HepG2 (cell line): ENCODE data around the gene DNAJC9. TPM values are rescaled to one million over a fixed set of nuclear protein-coding genes. Genes with fewer than 3 reads are reported as not detected.
A peak's percentile ranks its signal among the peaks of the same experiment; 100 is the strongest.

Experiments
- BHLHE40 ChIP-seq: IDR thresholded peaks from 2 replicates; pipeline ENCODE4 v1.6.1; 2011; ENCODE audit warnings: low read length, improper control_type of control experiment
- FOXO1 ChIP-seq: sonication (generic); formaldehyde crosslinking; IDR thresholded peaks from 2 replicates; pipeline ENCODE4 v1.4.0; 2020; ENCODE audit warnings: missing genetic modification reagents
- GABPB1 ChIP-seq: IDR thresholded peaks from 2 replicates; pipeline ENCODE4 v1.6.1; 2016; ENCODE audit warnings: mild to moderate bottlenecking, missing genetic modification reagents, moderate library complexity, missing compliant biosample characterization
- KDM5A ChIP-seq: fragments of 200-600 bp; sonication (generic); IDR thresholded peaks from 2 replicates; pipeline ENCODE4 v1.7.0; 2018; ENCODE audit warnings: antibody characterized with exemption, mild to moderate bottlenecking, low read length, borderline replicate concordance
- MAF1 ChIP-seq: sonication (generic); formaldehyde crosslinking; IDR thresholded peaks from 2 replicates; pipeline ENCODE4 v1.5.0; 2020; ENCODE audit warnings: missing genetic modification reagents, borderline replicate concordance
- MYNN ChIP-seq: sonication (generic); formaldehyde crosslinking; IDR thresholded peaks from 2 replicates; pipeline ENCODE4 v1.4.0; 2020; ENCODE audit warnings: mild to moderate bottlenecking, low read depth, missing genetic modification reagents
- SCMH1 ChIP-seq: sonication (generic); formaldehyde crosslinking; IDR thresholded peaks from 2 replicates; pipeline ENCODE4 v1.9.0; 2021; ENCODE audit warnings: missing genetic modification reagents, mild to moderate bottlenecking, borderline replicate concordance
- polyA plus RNA-seq, 8 experiments: library from polyadenylated mRNA; depleted of rRNA in 3 of 8; stranded (reverse) in 7 of 8; unstranded in 1 of 8; fragments of >200 nt; fragmentation: Illumina TruSeq in 4 of 8; extraction: Trizol in 4 of 8; gene quantifications; 2 replicates each; pipeline versions ENCODE4 v1.2.1 to v1.2.3, GENCODE V29; 2011 to 2016; ENCODE audit warnings: low read depth in 4 of 8, missing spikeins in 1 of 8, mixed read lengths in 1 of 8; ENCODE audit not compliant: insufficient read depth in 1 of 8
- total RNA-seq, 5 experiments: library from RNA; depleted of rRNA; stranded (reverse); fragments of >200 nt; fragmentation: Illumina TruSeq; extraction: Trizol; gene quantifications; 2 replicates each; pipeline ENCODE4 v1.2.3, GENCODE V29; 2016; ENCODE audit warnings: low read depth in 1 of 5
- TF ChIP-seq, protein P1 (sequence below): sonication (generic); formaldehyde crosslinking; IDR thresholded peaks from 2 replicates; pipeline ENCODE4 v1.5.0; 2020; ENCODE audit warnings: mild to moderate bottlenecking, missing genetic modification reagents, borderline replicate concordance
- TF ChIP-seq, protein P2 (sequence below): sonication (generic); formaldehyde crosslinking; IDR thresholded peaks from 2 replicates; pipeline ENCODE4 v1.4.0; 2020; ENCODE audit warnings: mild to moderate bottlenecking, missing genetic modification reagents
- TF ChIP-seq, protein P3 (sequence below): sonication (generic); formaldehyde crosslinking; conservative IDR thresholded peaks from 2 replicates; pipeline ENCODE4 v1.4.0; 2020; ENCODE audit warnings: missing genetic modification reagents
- TF ChIP-seq, protein P4 (sequence below): sonication (generic); formaldehyde crosslinking; IDR thresholded peaks from 2 replicates; pipeline ENCODE4 v1.4.0; 2020; ENCODE audit warnings: missing genetic modification reagents, borderline replicate concordance
- TF ChIP-seq, protein P5 (sequence below): sonication (generic); formaldehyde crosslinking; IDR thresholded peaks from 2 replicates; pipeline ENCODE4 v1.4.0; 2020; ENCODE audit warnings: missing genetic modification reagents

The DNAJC9 gene
- total and polyA plus RNA-seq, 2 of the 13 experiments (the other 11 are each of a cell fraction or from before 2014, with no cell fraction given), result 15.9 to 60.3 TPM

DNA sequence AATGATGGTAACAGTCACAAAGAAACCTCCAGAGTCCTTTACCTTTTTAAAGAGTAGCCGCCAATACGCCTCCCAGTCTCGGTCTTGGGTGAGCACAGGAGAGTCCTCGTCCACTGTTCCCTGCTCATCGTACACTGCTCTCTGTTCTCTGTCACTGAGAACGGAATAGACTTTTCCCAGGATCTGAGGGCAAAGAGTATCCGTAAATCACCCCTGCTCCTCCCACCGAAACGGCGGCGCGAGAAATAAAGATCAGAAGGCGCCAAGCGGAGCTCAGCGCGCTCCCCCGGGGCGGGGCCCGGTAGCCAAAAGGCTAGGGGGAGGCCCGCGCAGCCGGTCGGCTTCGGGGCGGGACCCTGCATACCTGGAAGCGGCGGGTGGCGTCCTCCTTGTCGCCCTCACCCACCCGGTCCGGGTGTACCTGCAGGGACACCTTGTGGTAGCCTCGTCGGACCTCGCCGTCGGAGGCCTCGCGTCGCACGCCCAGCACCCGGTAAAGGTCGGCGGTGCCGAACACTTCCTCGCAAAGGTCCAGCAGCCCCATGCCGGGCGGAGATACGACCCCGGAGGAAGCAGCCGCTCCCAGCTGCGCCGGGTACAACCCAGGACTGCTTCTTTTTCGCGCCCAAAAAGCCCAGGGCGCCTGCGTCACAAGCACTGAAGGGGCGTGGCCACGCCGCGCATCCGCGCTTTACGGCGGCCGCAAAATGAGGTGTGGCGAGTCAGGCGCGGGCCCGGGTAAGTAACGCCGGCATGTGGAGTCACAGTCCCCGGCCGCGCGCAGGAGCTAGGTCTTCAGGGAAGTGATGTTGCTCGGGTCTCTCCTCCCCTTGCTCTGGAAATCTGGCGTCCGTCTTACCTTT lies at the start of gene DNAJC9 (continued):
- TF ChIP-seq, protein P1, sequence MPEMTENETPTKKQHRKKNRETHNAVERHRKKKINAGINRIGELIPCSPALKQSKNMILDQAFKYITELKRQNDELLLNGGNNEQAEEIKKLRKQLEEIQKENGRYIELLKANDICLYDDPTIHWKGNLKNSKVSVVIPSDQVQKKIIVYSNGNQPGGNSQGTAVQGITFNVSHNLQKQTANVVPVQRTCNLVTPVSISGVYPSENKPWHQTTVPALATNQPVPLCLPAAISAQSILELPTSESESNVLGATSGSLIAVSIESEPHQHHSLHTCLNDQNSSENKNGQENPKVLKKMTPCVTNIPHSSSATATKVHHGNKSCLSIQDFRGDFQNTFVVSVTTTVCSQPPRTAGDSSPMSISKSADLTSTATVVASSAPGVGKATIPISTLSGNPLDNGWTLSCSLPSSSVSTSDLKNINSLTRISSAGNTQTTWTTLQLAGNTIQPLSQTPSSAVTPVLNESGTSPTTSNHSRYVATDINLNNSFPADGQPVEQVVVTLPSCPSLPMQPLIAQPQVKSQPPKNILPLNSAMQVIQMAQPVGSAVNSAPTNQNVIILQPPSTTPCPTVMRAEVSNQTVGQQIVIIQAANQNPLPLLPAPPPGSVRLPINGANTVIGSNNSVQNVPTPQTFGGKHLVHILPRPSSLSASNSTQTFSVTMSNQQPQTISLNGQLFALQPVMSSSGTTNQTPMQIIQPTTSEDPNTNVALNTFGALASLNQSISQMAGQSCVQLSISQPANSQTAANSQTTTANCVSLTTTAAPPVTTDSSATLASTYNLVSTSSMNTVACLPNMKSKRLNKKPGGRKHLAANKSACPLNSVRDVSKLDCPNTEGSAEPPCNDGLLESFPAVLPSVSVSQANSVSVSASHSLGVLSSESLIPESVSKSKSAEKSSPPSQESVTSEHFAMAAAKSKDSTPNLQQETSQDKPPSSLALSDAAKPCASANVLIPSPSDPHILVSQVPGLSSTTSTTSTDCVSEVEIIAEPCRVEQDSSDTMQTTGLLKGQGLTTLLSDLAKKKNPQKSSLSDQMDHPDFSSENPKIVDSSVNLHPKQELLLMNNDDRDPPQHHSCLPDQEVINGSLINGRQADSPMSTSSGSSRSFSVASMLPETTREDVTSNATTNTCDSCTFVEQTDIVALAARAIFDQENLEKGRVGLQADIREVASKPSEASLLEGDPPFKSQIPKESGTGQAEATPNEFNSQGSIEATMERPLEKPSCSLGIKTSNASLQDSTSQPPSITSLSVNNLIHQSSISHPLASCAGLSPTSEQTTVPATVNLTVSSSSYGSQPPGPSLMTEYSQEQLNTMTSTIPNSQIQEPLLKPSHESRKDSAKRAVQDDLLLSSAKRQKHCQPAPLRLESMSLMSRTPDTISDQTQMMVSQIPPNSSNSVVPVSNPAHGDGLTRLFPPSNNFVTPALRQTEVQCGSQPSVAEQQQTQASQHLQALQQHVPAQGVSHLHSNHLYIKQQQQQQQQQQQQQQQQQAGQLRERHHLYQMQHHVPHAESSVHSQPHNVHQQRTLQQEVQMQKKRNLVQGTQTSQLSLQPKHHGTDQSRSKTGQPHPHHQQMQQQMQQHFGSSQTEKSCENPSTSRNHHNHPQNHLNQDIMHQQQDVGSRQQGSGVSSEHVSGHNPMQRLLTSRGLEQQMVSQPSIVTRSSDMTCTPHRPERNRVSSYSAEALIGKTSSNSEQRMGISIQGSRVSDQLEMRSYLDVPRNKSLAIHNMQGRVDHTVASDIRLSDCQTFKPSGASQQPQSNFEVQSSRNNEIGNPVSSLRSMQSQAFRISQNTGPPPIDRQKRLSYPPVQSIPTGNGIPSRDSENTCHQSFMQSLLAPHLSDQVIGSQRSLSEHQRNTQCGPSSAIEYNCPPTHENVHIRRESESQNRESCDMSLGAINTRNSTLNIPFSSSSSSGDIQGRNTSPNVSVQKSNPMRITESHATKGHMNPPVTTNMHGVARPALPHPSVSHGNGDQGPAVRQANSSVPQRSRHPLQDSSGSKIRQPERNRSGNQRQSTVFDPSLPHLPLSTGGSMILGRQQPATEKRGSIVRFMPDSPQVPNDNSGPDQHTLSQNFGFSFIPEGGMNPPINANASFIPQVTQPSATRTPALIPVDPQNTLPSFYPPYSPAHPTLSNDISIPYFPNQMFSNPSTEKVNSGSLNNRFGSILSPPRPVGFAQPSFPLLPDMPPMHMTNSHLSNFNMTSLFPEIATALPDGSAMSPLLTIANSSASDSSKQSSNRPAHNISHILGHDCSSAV, result no peak; the same call in 1 of the 2 replicates
- TF ChIP-seq SCMH1 (CRISPR knock-in tag), result no peak
- peak; percentile 91 for TF ChIP-seq GABPB1 (CRISPR knock-in tag)
- TF ChIP-seq, protein P2, sequence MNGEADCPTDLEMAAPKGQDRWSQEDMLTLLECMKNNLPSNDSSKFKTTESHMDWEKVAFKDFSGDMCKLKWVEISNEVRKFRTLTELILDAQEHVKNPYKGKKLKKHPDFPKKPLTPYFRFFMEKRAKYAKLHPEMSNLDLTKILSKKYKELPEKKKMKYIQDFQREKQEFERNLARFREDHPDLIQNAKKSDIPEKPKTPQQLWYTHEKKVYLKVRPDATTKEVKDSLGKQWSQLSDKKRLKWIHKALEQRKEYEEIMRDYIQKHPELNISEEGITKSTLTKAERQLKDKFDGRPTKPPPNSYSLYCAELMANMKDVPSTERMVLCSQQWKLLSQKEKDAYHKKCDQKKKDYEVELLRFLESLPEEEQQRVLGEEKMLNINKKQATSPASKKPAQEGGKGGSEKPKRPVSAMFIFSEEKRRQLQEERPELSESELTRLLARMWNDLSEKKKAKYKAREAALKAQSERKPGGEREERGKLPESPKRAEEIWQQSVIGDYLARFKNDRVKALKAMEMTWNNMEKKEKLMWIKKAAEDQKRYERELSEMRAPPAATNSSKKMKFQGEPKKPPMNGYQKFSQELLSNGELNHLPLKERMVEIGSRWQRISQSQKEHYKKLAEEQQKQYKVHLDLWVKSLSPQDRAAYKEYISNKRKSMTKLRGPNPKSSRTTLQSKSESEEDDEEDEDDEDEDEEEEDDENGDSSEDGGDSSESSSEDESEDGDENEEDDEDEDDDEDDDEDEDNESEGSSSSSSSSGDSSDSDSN (CRISPR knock-in tag), result peak; percentile 97
- no peak for TF ChIP-seq BHLHE40
- TF ChIP-seq KDM5A, result peak; percentile 81; the same call in 1 of the 2 replicates
- TF ChIP-seq, protein P3, sequence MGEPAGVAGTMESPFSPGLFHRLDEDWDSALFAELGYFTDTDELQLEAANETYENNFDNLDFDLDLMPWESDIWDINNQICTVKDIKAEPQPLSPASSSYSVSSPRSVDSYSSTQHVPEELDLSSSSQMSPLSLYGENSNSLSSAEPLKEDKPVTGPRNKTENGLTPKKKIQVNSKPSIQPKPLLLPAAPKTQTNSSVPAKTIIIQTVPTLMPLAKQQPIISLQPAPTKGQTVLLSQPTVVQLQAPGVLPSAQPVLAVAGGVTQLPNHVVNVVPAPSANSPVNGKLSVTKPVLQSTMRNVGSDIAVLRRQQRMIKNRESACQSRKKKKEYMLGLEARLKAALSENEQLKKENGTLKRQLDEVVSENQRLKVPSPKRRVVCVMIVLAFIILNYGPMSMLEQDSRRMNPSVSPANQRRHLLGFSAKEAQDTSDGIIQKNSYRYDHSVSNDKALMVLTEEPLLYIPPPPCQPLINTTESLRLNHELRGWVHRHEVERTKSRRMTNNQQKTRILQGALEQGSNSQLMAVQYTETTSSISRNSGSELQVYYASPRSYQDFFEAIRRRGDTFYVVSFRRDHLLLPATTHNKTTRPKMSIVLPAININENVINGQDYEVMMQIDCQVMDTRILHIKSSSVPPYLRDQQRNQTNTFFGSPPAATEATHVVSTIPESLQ (CRISPR knock-in tag), result no peak
- TF ChIP-seq FOXO1, result peak; percentile 51; the same call in 1 of the 2 replicates
- TF ChIP-seq, protein P4, sequence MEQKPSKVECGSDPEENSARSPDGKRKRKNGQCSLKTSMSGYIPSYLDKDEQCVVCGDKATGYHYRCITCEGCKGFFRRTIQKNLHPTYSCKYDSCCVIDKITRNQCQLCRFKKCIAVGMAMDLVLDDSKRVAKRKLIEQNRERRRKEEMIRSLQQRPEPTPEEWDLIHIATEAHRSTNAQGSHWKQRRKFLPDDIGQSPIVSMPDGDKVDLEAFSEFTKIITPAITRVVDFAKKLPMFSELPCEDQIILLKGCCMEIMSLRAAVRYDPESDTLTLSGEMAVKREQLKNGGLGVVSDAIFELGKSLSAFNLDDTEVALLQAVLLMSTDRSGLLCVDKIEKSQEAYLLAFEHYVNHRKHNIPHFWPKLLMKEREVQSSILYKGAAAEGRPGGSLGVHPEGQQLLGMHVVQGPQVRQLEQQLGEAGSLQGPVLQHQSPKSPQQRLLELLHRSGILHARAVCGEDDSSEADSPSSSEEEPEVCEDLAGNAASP (CRISPR knock-in tag), result no peak; the same call in 1 of the 2 replicates
- TF ChIP-seq MAF1 (CRISPR knock-in tag), result peak; percentile 74; the same call in 1 of the 2 replicates
- TF ChIP-seq, protein P5, sequence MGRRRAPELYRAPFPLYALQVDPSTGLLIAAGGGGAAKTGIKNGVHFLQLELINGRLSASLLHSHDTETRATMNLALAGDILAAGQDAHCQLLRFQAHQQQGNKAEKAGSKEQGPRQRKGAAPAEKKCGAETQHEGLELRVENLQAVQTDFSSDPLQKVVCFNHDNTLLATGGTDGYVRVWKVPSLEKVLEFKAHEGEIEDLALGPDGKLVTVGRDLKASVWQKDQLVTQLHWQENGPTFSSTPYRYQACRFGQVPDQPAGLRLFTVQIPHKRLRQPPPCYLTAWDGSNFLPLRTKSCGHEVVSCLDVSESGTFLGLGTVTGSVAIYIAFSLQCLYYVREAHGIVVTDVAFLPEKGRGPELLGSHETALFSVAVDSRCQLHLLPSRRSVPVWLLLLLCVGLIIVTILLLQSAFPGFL (CRISPR knock-in tag), result no peak
- TF ChIP-seq MYNN, result no peak
